ENCODE measurements around the gene TAF1B.
A peak's percentile ranks its signal among the peaks of the same experiment; 100 is the strongest.

TAF1B gene

GRCh38 chr2:9950521-9951271 is 107.4 kb downstream of the TAF1B start:
- Mint-ChIP-seq H3K27me3 (peaks cover 40 to 69% of the 10 kb centered on the region in 2 donors), H3K9me3 (no peaks in the 10 kb centered on the region), H3K36me3 (ENCODE audit: insufficient read depth) (peaks cover 7% of the 10 kb centered on the region), H3K4me3 (peak overlapping the region; percentile 82 to 84), H3K27ac (peak overlapping the region; percentile 74 to 86), H3K4me1 (ENCODE audit: low read depth in 2 of 2) (peaks cover 4 to 7% of the 10 kb centered on the region in 2 donors)
- peak; percentile 54 for ATAC-seq (replicated peaks)
- DNase-seq = peak; percentile 46 to 51 (median 49)

GRCh38 chr2:9951272-9951521 is 107.9 kb downstream of the TAF1B start:
- H3K4me3 Mint-ChIP-seq = peak overlapping the region; percentile 82 to 84
- peak overlapping the region; percentile 74 to 86 for H3K27ac Mint-ChIP-seq
- no peaks in the 10 kb centered on the region for H3K9me3 Mint-ChIP-seq
- DNase-seq (no peak), ATAC-seq (replicated peaks) (no peak)
- peaks cover 4 to 7% of the 10 kb centered on the region in 2 donors for H3K4me1 Mint-ChIP-seq (ENCODE audit: low read depth in 2 of 2)
- H3K36me3 Mint-ChIP-seq (ENCODE audit: insufficient read depth) = peaks cover 7% of the 10 kb centered on the region
- H3K27me3 Mint-ChIP-seq = peaks cover 37 to 64% of the 10 kb centered on the region in 2 donors

- Mint-ChIP-seq H3K27me3 (peaks cover 32 to 59% of the 10 kb centered on the region in 2 donors), H3K36me3 (ENCODE audit: insufficient read depth) (peaks cover 7% of the 10 kb centered on the region), H3K4me1 (ENCODE audit: low read depth in 2 of 2) (peaks cover 4 to 7% of the 10 kb centered on the region in 2 donors), H3K27ac (peak within 1 kb of the TSS; percentile 74 to 86), H3K9me3 (no peaks in the 10 kb centered on the region), H3K4me3 (peak within 1 kb of the TSS; percentile 82 to 84)
- DNase-seq (peak; percentile 86 to 89 (median 86)), ATAC-seq (replicated peaks) (peak; percentile 88)
Measured at GRCh38 chr2:9951522-9952285, 108.4 kb downstream of the TAF1B start, which contains the start of gene GRHL1. TSS of gene GRHL1 (plus strand) at chr2:9951693. CDS start at chr2:9951834, 141 bp downstream.

GRCh38 chr2:9952286-9952737 is 109.0 kb downstream of the TAF1B start:
- Mint-ChIP-seq H3K27ac (no peak overlapping the region), H3K27me3 (peaks cover 32 to 57% of the 10 kb centered on the region in 2 donors), H3K4me1 (ENCODE audit: low read depth in 2 of 2) (peaks cover 4 to 7% of the 10 kb centered on the region in 2 donors), H3K36me3 (ENCODE audit: insufficient read depth) (peaks cover 7% of the 10 kb centered on the region), H3K4me3 (peak overlapping the region; percentile 82 to 84), H3K9me3 (no peaks in the 10 kb centered on the region)
- DNase-seq = no peak
- no peak for ATAC-seq (replicated peaks)

DNA sequence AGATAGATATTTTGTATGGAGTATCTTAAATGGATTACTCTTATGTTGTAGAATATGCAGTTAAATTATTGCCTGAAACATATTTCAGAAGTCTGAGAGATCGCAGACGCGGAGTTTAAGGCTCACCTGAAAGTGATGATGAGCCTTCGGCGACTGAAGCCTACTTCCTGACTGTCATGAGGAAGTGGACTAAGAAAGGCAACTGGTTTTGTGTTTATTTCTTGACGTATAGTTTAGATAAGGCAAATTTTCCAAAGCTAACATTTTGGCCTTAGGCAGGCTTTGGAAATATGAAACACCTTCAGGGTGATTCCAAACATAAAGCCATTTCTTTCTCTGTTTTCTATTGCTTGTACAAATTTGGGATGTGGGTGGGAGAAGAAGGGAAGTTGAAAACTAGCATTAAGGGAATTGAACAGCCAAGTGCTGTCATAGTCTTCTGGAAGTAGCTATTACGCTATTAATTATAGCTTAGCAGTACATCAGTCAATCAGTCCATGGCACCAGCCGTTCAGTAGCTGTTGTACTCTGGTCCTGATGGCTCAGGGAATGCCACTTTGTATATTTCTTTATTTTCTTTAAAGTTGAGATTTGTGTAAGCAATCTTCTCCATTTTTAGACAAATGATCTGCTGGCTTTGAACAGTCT is 109.7 kb downstream of the TAF1B start:
- peak overlapping the region; percentile 82 to 84 for H3K4me3 Mint-ChIP-seq
- DNase-seq = no peak
- peaks cover 7% of the 10 kb centered on the region for H3K36me3 Mint-ChIP-seq (ENCODE audit: insufficient read depth)
- no peak for ATAC-seq (replicated peaks)
- peaks cover 38 to 58% of the 10 kb centered on the region in 2 donors for H3K27me3 Mint-ChIP-seq
- H3K9me3 Mint-ChIP-seq = no peaks in the 10 kb centered on the region
- H3K4me1 Mint-ChIP-seq (ENCODE audit: low read depth in 2 of 2) = peaks cover 4 to 7% of the 10 kb centered on the region in 2 donors
- no peak overlapping the region for H3K27ac Mint-ChIP-seq

GRCh38 chr2:9954136-9954535 is 110.9 kb downstream of the TAF1B start:
- ATAC-seq (replicated peaks) (no peak), DNase-seq (no peak)
- Mint-ChIP-seq H3K4me1 (ENCODE audit: low read depth in 2 of 2) (peaks cover 4 to 7% of the 10 kb centered on the region in 2 donors), H3K9me3 (no peaks in the 10 kb centered on the region), H3K27me3 (peaks cover 30 to 47% of the 10 kb centered on the region in 2 donors), H3K4me3 (no peak overlapping the region), H3K27ac (no peak overlapping the region), H3K36me3 (ENCODE audit: insufficient read depth) (peaks cover 7% of the 10 kb centered on the region)

- no peaks in the 10 kb centered on the region for H3K36me3 Mint-ChIP-seq (ENCODE audit: insufficient read depth)
- no peak overlapping the region for H3K4me3 Mint-ChIP-seq
- H3K4me1 Mint-ChIP-seq (ENCODE audit: low read depth in 2 of 2) = no peaks in the 10 kb centered on the region
- DNase-seq = no peak
- ATAC-seq (replicated peaks) = no peak
- H3K27ac Mint-ChIP-seq = no peak overlapping the region
- peaks cover 19 to 20% of the 10 kb centered on the region in 2 donors for H3K27me3 Mint-ChIP-seq
- no peaks in the 10 kb centered on the region for H3K9me3 Mint-ChIP-seq
Measured at GRCh38 chr2:9958057-9958456, 114.8 kb downstream of the TAF1B start.

DNA sequence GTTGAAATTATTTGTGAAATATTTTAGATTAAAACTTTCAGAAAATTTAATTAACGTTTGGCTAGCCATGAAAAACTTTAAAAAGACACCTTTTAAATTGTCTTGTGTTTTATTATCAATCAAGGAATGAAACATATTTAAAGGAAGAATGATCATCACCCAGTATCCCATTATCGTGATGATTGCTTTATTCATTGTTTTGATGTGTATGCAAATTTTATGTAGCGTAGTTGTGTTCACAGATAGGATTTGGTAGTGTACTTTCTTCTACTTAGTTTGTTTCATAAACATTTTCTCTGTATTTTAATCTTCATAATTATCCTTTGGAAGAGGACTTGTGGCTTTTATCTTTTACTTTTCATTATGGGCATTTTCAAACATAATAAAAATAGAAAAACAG is 116.0 kb downstream of the TAF1B start:
- DNase-seq (no peak), ATAC-seq (replicated peaks) (no peak)
- H3K27ac Mint-ChIP-seq = no peak overlapping the region
- peaks cover 14 to 18% of the 10 kb centered on the region in 2 donors for H3K27me3 Mint-ChIP-seq
- no peaks in the 10 kb centered on the region for H3K36me3 Mint-ChIP-seq (ENCODE audit: insufficient read depth)
- no peak overlapping the region for H3K4me3 Mint-ChIP-seq
- no peaks in the 10 kb centered on the region for H3K4me1 Mint-ChIP-seq (ENCODE audit: low read depth in 2 of 2)
- no peaks in the 10 kb centered on the region for H3K9me3 Mint-ChIP-seq

GRCh38 chr2:9961013-9961412 is 117.7 kb downstream of the TAF1B start:
- Mint-ChIP-seq H3K27me3 (peaks cover 6 to 7% of the 10 kb centered on the region in 2 donors), H3K9me3 (no peaks in the 10 kb centered on the region), H3K27ac (no peak overlapping the region), H3K4me1 (ENCODE audit: low read depth in 2 of 2) (peaks cover 0 to 6% of the 10 kb centered on the region in 2 donors), H3K36me3 (ENCODE audit: insufficient read depth) (no peaks in the 10 kb centered on the region), H3K4me3 (no peak overlapping the region)
- ATAC-seq (replicated peaks) = no peak
- no peak for DNase-seq

- ATAC-seq (replicated peaks) (no peak), DNase-seq (no peak)
- Mint-ChIP-seq H3K4me1 (ENCODE audit: low read depth in 2 of 2) (peaks cover 0 to 6% of the 10 kb centered on the region in 2 donors), H3K9me3 (no peaks in the 10 kb centered on the region), H3K36me3 (ENCODE audit: insufficient read depth) (no peaks in the 10 kb centered on the region), H3K4me3 (no peak overlapping the region), H3K27me3 (no peaks in the 10 kb centered on the region), H3K27ac (peak overlapping the region in 1 of 2 donors; percentile 3)
Measured at GRCh38 chr2:9964334-9964980, 121.2 kb downstream of the TAF1B start.

GRCh38 chr2:9965119-9965822 is 122.0 kb downstream of the TAF1B start:
- ATAC-seq (replicated peaks) = no peak

DNA sequence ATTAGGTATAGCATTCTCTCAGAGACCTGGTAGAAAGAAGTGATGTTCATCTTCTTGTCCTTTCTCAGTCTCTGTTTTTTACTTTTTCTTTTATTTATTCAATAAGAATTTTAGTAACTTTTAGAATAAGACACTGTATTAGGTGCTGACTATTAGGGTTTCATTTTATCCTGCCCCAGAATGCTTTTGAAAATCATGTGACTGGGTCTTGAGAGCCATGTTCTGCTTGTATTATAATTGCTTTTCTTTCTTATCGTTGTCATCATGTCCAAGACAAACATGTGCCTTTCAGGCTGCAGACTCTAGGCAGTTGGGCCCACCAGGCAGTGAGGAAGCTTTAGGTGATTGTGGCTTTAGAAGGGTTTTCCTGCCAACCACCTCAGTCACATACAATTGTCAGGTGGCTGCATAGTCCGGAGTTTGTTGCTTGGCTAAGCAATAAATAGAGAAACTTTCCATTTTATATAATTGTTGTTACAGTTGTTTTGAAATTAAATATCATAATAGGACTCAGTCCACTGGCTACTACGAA is 123.3 kb downstream of the TAF1B start:
- Mint-ChIP-seq H3K27me3 (no peaks in the 10 kb centered on the region), H3K4me3 (no peak overlapping the region), H3K4me1 (ENCODE audit: low read depth in 2 of 2) (peaks cover 0 to 6% of the 10 kb centered on the region in 2 donors), H3K9me3 (no peaks in the 10 kb centered on the region), H3K36me3 (ENCODE audit: insufficient read depth) (no peaks in the 10 kb centered on the region), H3K27ac (no peak overlapping the region)
- no peak for DNase-seq
- ATAC-seq (replicated peaks) = no peak

More at GRCh38 chr2:9965119-9965822, 122.0 kb downstream of the TAF1B start:
- Mint-ChIP-seq H3K9me3 (no peaks in the 10 kb centered on the region), H3K4me1 (ENCODE audit: low read depth in 2 of 2) (peaks cover 0 to 6% of the 10 kb centered on the region in 2 donors), H3K36me3 (ENCODE audit: insufficient read depth) (no peaks in the 10 kb centered on the region), H3K4me3 (no peak overlapping the region), H3K27me3 (no peaks in the 10 kb centered on the region), H3K27ac (peak overlapping the region in 1 of 2 donors; percentile 3)
- DNase-seq = no peak

Measured in effector memory CD8-positive, alpha-beta T cell (primary cell).